B cell (primary cell): ENCODE data around the gene TFAP2A. TPM values are rescaled to one million over a fixed set of nuclear protein-coding genes. Genes with fewer than 3 reads are reported as not detected.

ENCODE experiments used
- ATAC-seq: fragments of 200-7000 bp; cut with Tn5 transposase; one replicate; pipeline ENCODE4 v1.10.0; 2021; ENCODE audit warnings: low read depth, mild to moderate bottlenecking, moderate number of reproducible peaks, moderate library complexity
- CTCF ChIA-PET: fragments of 350-600 bp; sonication (Branson Sonifier 250); formaldehyde crosslinking; loops from one replicate; lab custom pipeline; 2021; ENCODE audit warnings: antibody characterized with exemption, inconsistent platforms; lab: Charles Lee
- POLR2A ChIA-PET: fragments of 350-600 bp; sonication (Branson Sonifier 250); formaldehyde crosslinking; loops from one replicate; lab custom pipeline; 2021; ENCODE audit warnings: antibody characterized with exemption; lab: Charles Lee
- DNase-seq: peaks from one replicate; pipeline ENCODE4 v3.0.0; 2013
- H2AFZ ChIP-seq: 2 replicates; pipeline ENCODE4 v1.6.1; 2012; ENCODE audit warnings: mild to moderate bottlenecking, low read depth, low read length; ENCODE audit not compliant: insufficient read depth, poor library complexity, severe bottlenecking
- H3K27ac ChIP-seq, 2 donors: 1 replicate in 1 of 2; 2 replicates in 1 of 2; pipeline ENCODE4 v1.5.1; 2012 to 2013; ENCODE audit warnings: low read length in 2 of 2, mild to moderate bottlenecking in 2 of 2, moderate library complexity in 1 of 2
- H3K27me3 ChIP-seq, 4 experiments: fragments of 200-600 bp in 1 of 4; sonication (generic) in 1 of 4; replicated peaks in 1 of 4; 1 replicate in 2 of 4; 2 replicates in 2 of 4; pipeline versions ENCODE4 v1.6.1 to v1.7.0; 2013 to 2016; ENCODE audit warnings: low read length in 3 of 4, mild to moderate bottlenecking in 2 of 4, mixed read lengths in 1 of 4, moderate library complexity in 1 of 4; ENCODE audit not compliant: insufficient read depth in 4 of 4, control insufficient read depth in 3 of 4; ENCODE audit errors: control extremely low read depth in 1 of 4
- H3K36me3 ChIP-seq, 2 experiments: replicated peaks in 1 of 2; 1 replicate in 1 of 2; 2 replicates in 1 of 2; pipeline versions ENCODE4 v1.6.1 to v1.7.1; 2013; ENCODE audit warnings: low read length in 1 of 2; ENCODE audit not compliant: insufficient read depth in 2 of 2, control insufficient read depth in 1 of 2; ENCODE audit errors: control extremely low read depth in 1 of 2, extremely low read depth in 1 of 2
- H3K4me1 ChIP-seq, 2 donors: fragments of 200-600 bp in 1 of 2; sonication (generic) in 1 of 2; 1 replicate in 1 of 2; 2 replicates in 1 of 2; pipeline versions ENCODE4 v1.5.1 to v1.6.1; 2013 to 2017; ENCODE audit warnings: low read length in 2 of 2; ENCODE audit not compliant: control insufficient read depth in 2 of 2, insufficient read depth in 2 of 2
- H3K4me2 ChIP-seq: replicated peaks from 2 replicates; pipeline ENCODE3; 2012; ENCODE audit warnings: mild to moderate bottlenecking, low read depth, low read length; ENCODE audit not compliant: poor library complexity, severe bottlenecking
- H3K4me3 ChIP-seq, 5 experiments: fragments of 200-600 bp in 1 of 5; sonication (generic) in 1 of 5; 1 replicate in 3 of 5; 2 replicates in 2 of 5; pipeline versions ENCODE4 v1.5.1 to v1.7.0; 2011 to 2016; ENCODE audit warnings: low read length in 4 of 5, mild to moderate bottlenecking in 4 of 5, low read depth in 2 of 5, control low read depth in 1 of 5, moderate library complexity in 1 of 5; ENCODE audit not compliant: insufficient read depth in 1 of 5; ENCODE audit errors: control extremely low read depth in 1 of 5, extremely low read depth in 1 of 5
- H3K79me2 ChIP-seq: fragments of 200-600 bp; sonication (generic); one replicate; pipeline ENCODE4 v1.6.0; 2016; ENCODE audit warnings: low read length; ENCODE audit not compliant: control insufficient read depth, insufficient read depth
- H3K9ac ChIP-seq: fragments of 200-600 bp; sonication (generic); 2 replicates; pipeline ENCODE4 v1.6.1; 2017; ENCODE audit warnings: mild to moderate bottlenecking, low read length, moderate library complexity
- H3K9me3 ChIP-seq, 3 donors: one replicate each; pipeline versions ENCODE4 v1.6.1 to v1.7.1; 2013; ENCODE audit warnings: low read length in 2 of 3; ENCODE audit not compliant: control insufficient read depth in 2 of 3, insufficient read depth in 1 of 3; ENCODE audit errors: control extremely low read depth in 1 of 3
- H4K20me1 ChIP-seq: 2 replicates; pipeline ENCODE4 v1.6.0; 2012; ENCODE audit warnings: mild to moderate bottlenecking, low read length; ENCODE audit not compliant: insufficient read depth, control insufficient read depth, poor library complexity, severe bottlenecking
- H3K27ac Mint-ChIP-seq: one replicate; pipeline ENCODE4 v1.8.0; 2021; ENCODE audit warnings: mixed read lengths
- H3K27me3 Mint-ChIP-seq: one replicate; pipeline ENCODE4 v1.8.0; 2021; ENCODE audit warnings: mixed read lengths
- H3K4me1 Mint-ChIP-seq: one replicate; pipeline ENCODE4 v1.8.0; 2021; ENCODE audit warnings: mixed read lengths
- H3K4me3 Mint-ChIP-seq: one replicate; pipeline ENCODE4 v1.8.0; 2021; ENCODE audit warnings: mixed read lengths
- H3K9me3 Mint-ChIP-seq: one replicate; pipeline ENCODE4 v1.8.0; 2022; ENCODE audit warnings: mixed read lengths; ENCODE audit not compliant: insufficient read depth
- EZH2 ChIP-seq: IDR thresholded peaks from 2 replicates; pipeline ENCODE4 v1.6.1; 2012; ENCODE audit warnings: borderline replicate concordance, low read depth, mild to moderate bottlenecking, moderate library complexity, low read length; ENCODE audit not compliant: insufficient read depth, poor library complexity, severe bottlenecking
- WGBS: methylation state at CpG from one replicate; pipeline ENCODE4 v1.1.5; 2013; ENCODE audit warnings: missing lambda C conversion rate; ENCODE audit not compliant: insufficient coverage; 5-methylcytosine and 5-hydroxymethylcytosine counted together
- intact Hi-C: fragments of 100-400 bp; cut with micrococcal nuclease; formaldehyde crosslinking; loops from one replicate; pipeline ENCODE4 v1.10.0; 2022
- polyA plus RNA-seq: library from polyadenylated mRNA; depleted of rRNA; stranded (reverse); fragments of >200 nt; gene quantifications from 2 replicates; pipeline ENCODE4 v1.2.3, GENCODE V29; 2012
- total RNA-seq, 2 donors: library from RNA; stranded (reverse); fragments of 120-200 nt in 1 of 2; gene quantifications; 1 replicate in 1 of 2; 2 replicates in 1 of 2; pipeline versions ENCODE4 v1.2.3 to v1.2.4, GENCODE V29; 2013 to 2022
- TF ChIP-seq, protein P1 (sequence below): fragments of 200-600 bp; IDR thresholded peaks from one replicate; pipeline ENCODE4 v1.8.0; 2022; ENCODE audit warnings: antibody characterized with exemption, mild to moderate bottlenecking

Gene TFAP2A
- total and polyA plus RNA-seq, 2 donors (not counting 1 experiment from before 2014, with no cell fraction given) = not detected

DNA sequence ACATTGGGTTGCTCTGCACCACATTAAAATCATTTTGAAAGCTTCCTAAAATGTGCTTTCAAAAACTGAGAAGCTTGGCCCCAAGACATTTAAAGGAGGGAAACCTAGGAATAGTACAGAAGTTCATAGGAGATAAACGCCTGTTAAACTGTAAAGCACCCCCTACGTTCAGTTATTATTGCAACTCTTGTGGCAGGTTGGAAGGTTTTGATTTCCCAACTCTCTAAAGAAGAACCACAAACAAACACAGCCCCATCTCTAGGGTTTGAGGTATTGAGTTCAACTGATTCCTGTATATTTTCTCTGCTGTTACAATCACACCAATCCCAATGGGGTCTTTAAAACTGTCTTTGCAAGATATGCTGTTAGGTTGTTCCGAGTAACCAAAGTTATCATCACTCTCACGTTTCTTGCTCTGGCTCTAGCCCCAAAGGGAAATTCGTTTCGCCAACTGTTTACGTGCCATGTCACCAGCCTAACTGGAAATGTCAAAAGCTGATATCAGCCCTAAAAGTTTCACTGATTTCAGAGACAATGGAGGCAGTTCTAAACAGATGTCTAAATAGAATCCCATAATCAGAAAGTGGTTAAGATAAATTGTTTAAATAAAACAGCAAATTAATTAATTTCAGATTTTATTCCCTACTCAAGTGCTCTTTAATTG, 12.1 kb downstream of the TFAP2A start:
- H3K27me3 ChIP-seq = peaks cover 0 to 67% (median 56%) of the 10 kb centered on the region in 4 experiments
- H3K4me3 ChIP-seq = no peak overlapping the region
- H4K20me1 ChIP-seq = no peaks in the 10 kb centered on the region
- no peak overlapping the region for H3K27ac ChIP-seq
- ATAC-seq = no peak
- peaks cover 25% of the 10 kb centered on the region for H3K9me3 Mint-ChIP-seq
- intact Hi-C loops = loop anchor here (5.0 kb wide), 1 partner anchor 345 kb away; the partner anchor contains the start of gene TMEM14B
- peak overlapping the region; percentile 81 for H3K4me3 Mint-ChIP-seq
- peaks cover 18 to 34% (median 18%) of the 10 kb centered on the region in 3 donors for H3K9me3 ChIP-seq
- H3K4me1 Mint-ChIP-seq = peaks cover 13% of the 10 kb centered on the region
- TF ChIP-seq, protein P1, sequence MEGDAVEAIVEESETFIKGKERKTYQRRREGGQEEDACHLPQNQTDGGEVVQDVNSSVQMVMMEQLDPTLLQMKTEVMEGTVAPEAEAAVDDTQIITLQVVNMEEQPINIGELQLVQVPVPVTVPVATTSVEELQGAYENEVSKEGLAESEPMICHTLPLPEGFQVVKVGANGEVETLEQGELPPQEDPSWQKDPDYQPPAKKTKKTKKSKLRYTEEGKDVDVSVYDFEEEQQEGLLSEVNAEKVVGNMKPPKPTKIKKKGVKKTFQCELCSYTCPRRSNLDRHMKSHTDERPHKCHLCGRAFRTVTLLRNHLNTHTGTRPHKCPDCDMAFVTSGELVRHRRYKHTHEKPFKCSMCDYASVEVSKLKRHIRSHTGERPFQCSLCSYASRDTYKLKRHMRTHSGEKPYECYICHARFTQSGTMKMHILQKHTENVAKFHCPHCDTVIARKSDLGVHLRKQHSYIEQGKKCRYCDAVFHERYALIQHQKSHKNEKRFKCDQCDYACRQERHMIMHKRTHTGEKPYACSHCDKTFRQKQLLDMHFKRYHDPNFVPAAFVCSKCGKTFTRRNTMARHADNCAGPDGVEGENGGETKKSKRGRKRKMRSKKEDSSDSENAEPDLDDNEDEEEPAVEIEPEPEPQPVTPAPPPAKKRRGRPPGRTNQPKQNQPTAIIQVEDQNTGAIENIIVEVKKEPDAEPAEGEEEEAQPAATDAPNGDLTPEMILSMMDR = no peak
- TF ChIP-seq EZH2 = no peak
- H3K4me1 ChIP-seq = peaks cover 14 to 15% of the 10 kb centered on the region in 2 donors
- no peak overlapping the region for H3K27ac Mint-ChIP-seq
- H2AFZ ChIP-seq = no peak overlapping the region
- ChIA-PET POLR2A (no interaction called here), CTCF (interaction anchor here (0.8 kb wide), 1 partner anchor 32 kb away, joined by 4 read pairs; no protein-coding TSS in a partner anchor)
- H3K9ac ChIP-seq = no peak overlapping the region
- peaks cover 80% of the 10 kb centered on the region for H3K27me3 Mint-ChIP-seq
- H3K79me2 ChIP-seq = no peaks in the 10 kb centered on the region
- no peak for DNase-seq
- WGBS = 84% methylated on average over 5 of the region's 7 CpGs
- no peaks in the 10 kb centered on the region for H3K36me3 ChIP-seq
- peak overlapping the region; percentile 75 for H3K4me2 ChIP-seq

DNA sequence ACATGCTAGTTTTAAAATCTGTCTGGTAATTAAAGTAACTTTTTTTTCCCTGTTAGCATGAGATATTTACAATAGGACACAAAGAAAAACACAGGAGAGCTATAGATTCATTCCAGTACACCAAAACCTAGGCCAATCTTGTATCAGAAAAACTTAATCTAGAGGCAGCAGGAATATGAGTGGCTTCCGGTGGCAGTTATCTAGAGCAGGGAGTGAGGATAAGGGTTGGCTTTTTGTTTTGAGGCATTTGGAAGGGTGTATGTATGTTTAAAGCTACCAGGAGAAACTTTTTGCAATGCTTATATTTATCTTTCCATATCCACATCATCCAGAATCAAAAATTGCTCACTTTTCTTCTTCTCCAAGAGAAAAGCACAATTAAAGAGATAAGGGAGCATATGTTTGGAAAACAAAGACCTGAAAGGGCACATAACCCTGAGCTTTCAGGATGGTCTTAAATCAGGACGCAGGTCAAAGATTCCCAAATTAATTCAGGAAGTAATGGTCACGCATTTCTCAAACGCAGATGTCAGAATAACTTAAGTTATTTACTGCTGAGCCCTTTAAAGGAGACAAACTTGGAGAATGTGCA, 13.1 kb downstream of the TFAP2A start:
- ATAC-seq (no peak), DNase-seq (no peak)
- TF ChIP-seq, protein P1 = no peak
- no peak for TF ChIP-seq EZH2
- Mint-ChIP-seq H3K27ac (no peak overlapping the region), H3K27me3 (peaks cover 80% of the 10 kb centered on the region), H3K4me1 (peaks cover 13% of the 10 kb centered on the region), H3K9me3 (peaks cover 17% of the 10 kb centered on the region), H3K4me3 (no peak overlapping the region)
- CTCF ChIA-PET = interaction anchor here (0.8 kb wide), 1 partner anchor 33 kb away, joined by 4 read pairs; no protein-coding TSS in a partner anchor
- Histone ChIP-seq H3K27ac (no peak overlapping the region), H3K4me1 (peaks cover 14 to 15% of the 10 kb centered on the region in 2 donors), H3K9ac (no peak overlapping the region), H3K27me3 (peaks cover 0 to 70% (median 53%) of the 10 kb centered on the region in 4 experiments), H3K4me3 (no peak overlapping the region), H3K9me3 (peaks cover 18 to 34% (median 18%) of the 10 kb centered on the region in 3 donors), H2AFZ (no peak overlapping the region), H4K20me1 (no peaks in the 10 kb centered on the region), H3K36me3 (no peaks in the 10 kb centered on the region), H3K4me2 (no peak overlapping the region), H3K79me2 (no peaks in the 10 kb centered on the region)
- intact Hi-C loops = loop anchor here (5.0 kb wide), 1 partner anchor 346 kb away; the partner anchor contains the start of gene TMEM14B
- WGBS = 41% methylated on average over 3 of the region's 4 CpGs
- POLR2A ChIA-PET = no interaction called here
